IPS-18a (cell line): Measurements from ENCODE around the gene GSN.

Experiments used
- H3K27ac ChIP-seq: one replicate; pipeline ENCODE4 v1.5.1; 2013; ENCODE audit warnings: low read length
- H3K27me3 ChIP-seq: one replicate; pipeline ENCODE4 v1.6.1; 2013; ENCODE audit warnings: mild to moderate bottlenecking, low read length; ENCODE audit not compliant: control insufficient read depth, insufficient read depth
- H3K36me3 ChIP-seq: one replicate; pipeline ENCODE4 v1.6.1; 2013; ENCODE audit warnings: low read depth, low read length; ENCODE audit not compliant: control insufficient read depth
- H3K4me1 ChIP-seq: one replicate; pipeline ENCODE4 v1.6.1; 2013; ENCODE audit warnings: low read depth, low read length; ENCODE audit not compliant: control insufficient read depth
- H3K4me3 ChIP-seq: one replicate; pipeline ENCODE4 v1.5.1; 2013; ENCODE audit warnings: low read length
- H3K9ac ChIP-seq: one replicate; pipeline ENCODE4 v1.6.1; 2013; ENCODE audit warnings: mild to moderate bottlenecking, low read length, moderate library complexity
- H3K9me3 ChIP-seq: one replicate; pipeline ENCODE4 v1.6.1; 2013; ENCODE audit warnings: low read depth, low read length; ENCODE audit not compliant: control insufficient read depth

GSN gene

DNA sequence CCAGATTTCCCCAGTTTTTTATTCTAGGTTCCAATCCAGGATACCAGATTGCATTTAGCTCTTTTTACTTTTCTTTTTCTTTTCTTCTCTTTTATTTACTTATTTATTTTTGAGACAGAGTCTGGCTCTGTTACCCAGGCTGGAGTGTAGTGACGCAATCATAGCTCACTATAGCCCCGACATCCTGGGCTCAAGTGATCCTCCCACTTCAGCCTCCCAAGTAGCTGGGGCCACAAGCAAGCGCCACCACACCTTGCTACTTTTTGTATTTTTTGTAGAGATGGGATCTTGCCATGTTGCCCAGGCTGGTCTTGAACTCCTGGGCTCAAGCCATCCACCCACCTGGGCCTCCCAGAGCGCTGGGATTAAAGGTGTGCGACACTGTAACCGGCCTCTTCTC is 48.4 kb downstream of the GSN start:
- no peaks in the 10 kb centered on the region for H3K27me3 ChIP-seq
- no peaks in the 10 kb centered on the region for H3K4me1 ChIP-seq
- peaks cover 19% of the 10 kb centered on the region for H3K36me3 ChIP-seq
- H3K9me3 ChIP-seq, result no peaks in the 10 kb centered on the region
- H3K9ac ChIP-seq, result no peak overlapping the region
- H3K4me3 ChIP-seq, result no peak overlapping the region
- H3K27ac ChIP-seq, result no peak overlapping the region

- H3K4me1 ChIP-seq, result no peaks in the 10 kb centered on the region
- H3K27ac ChIP-seq, result no peak overlapping the region
- H3K36me3 ChIP-seq, result peaks cover 16% of the 10 kb centered on the region
- no peak overlapping the region for H3K4me3 ChIP-seq
- no peaks in the 10 kb centered on the region for H3K27me3 ChIP-seq
- no peak overlapping the region for H3K9ac ChIP-seq
- no peaks in the 10 kb centered on the region for H3K9me3 ChIP-seq
Measured at GRCh38 chr9:121316852-121317373, 49.0 kb downstream of the GSN start.

GRCh38 chr9:121317737-121318630 is 50.0 kb downstream of the GSN start:
- no peaks in the 10 kb centered on the region for H3K4me1 ChIP-seq

DNA sequence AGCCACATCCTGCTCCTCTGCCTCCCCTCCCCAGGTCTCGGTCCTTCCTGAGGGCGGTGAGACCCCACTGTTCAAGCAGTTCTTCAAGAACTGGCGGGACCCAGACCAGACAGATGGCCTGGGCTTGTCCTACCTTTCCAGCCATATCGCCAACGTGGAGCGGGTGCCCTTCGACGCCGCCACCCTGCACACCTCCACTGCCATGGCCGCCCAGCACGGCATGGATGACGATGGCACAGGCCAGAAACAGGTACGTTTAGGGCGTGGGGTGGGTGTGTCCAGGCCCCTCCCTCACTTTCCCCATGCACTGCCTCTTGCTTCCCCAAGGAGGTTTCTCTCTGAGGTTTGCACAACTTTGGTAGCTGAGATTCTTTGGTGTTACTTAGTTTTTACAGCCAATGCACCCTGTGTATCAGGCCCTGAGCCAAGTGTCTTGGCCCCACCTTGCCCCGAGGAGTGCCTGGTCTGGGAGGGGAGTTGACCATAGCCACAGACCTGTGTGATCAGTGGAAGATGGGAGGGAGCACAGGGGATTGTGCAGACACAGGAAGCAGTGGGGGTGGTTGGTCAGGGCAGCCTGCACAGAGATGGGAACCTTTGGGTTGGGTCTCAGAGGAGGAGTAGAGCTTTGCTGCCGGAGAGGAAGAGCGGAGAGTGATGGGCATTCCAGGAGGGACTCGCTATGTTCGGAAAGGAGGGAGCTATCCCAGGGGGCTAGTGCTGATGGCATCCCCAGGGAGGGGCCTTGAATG is 50.8 kb downstream of the GSN start:
- H3K27ac ChIP-seq, result no peak overlapping the region
- no peak overlapping the region for H3K4me3 ChIP-seq
- H3K4me1 ChIP-seq, result no peaks in the 10 kb centered on the region
- no peaks in the 10 kb centered on the region for H3K27me3 ChIP-seq
- no peak overlapping the region for H3K9ac ChIP-seq
- H3K9me3 ChIP-seq, result no peaks in the 10 kb centered on the region
- peaks cover 15% of the 10 kb centered on the region for H3K36me3 ChIP-seq

More at GRCh38 chr9:121317737-121318630, 50.0 kb downstream of the GSN start:
- H3K4me3 ChIP-seq, result no peak overlapping the region
- H3K9me3 ChIP-seq, result no peaks in the 10 kb centered on the region
- H3K9ac ChIP-seq, result no peak overlapping the region
- H3K27ac ChIP-seq, result no peak overlapping the region
- H3K27me3 ChIP-seq, result no peaks in the 10 kb centered on the region
- H3K36me3 ChIP-seq, result peaks cover 16% of the 10 kb centered on the region

- no peak overlapping the region for H3K9ac ChIP-seq
- H3K27me3 ChIP-seq, result no peaks in the 10 kb centered on the region
- H3K36me3 ChIP-seq, result peaks cover 16% of the 10 kb centered on the region
- no peaks in the 10 kb centered on the region for H3K9me3 ChIP-seq
- H3K4me1 ChIP-seq, result no peaks in the 10 kb centered on the region
- H3K4me3 ChIP-seq, result no peak overlapping the region
- H3K27ac ChIP-seq, result no peak overlapping the region
Measured at GRCh38 chr9:121319383-121319780, 51.4 kb downstream of the GSN start.

DNA sequence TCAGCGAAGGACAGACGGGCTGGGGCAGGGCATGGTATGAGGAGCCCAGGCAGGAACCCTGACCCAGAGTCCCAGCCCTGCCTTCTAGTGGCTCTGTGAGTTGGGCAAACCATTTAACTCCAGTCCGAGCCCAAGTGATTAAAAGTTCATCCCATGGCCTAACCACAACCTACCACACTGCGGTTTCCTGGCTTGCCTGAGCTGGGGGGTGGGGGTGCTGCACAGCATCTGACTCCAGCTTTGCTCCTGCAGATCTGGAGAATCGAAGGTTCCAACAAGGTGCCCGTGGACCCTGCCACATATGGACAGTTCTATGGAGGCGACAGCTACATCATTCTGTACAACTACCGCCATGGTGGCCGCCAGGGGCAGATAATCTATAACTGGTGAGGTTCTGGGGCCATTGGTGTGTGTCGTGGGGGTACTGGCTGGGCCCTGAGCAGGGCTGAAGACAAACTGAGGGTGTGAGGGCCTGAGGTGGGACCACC is 53.1 kb downstream of the GSN start:
- Histone ChIP-seq H3K9me3 (no peaks in the 10 kb centered on the region), H3K9ac (no peak overlapping the region), H3K4me1 (no peaks in the 10 kb centered on the region), H3K27ac (no peak overlapping the region), H3K27me3 (no peaks in the 10 kb centered on the region), H3K36me3 (peaks cover 22% of the 10 kb centered on the region), H3K4me3 (no peak overlapping the region)

DNA sequence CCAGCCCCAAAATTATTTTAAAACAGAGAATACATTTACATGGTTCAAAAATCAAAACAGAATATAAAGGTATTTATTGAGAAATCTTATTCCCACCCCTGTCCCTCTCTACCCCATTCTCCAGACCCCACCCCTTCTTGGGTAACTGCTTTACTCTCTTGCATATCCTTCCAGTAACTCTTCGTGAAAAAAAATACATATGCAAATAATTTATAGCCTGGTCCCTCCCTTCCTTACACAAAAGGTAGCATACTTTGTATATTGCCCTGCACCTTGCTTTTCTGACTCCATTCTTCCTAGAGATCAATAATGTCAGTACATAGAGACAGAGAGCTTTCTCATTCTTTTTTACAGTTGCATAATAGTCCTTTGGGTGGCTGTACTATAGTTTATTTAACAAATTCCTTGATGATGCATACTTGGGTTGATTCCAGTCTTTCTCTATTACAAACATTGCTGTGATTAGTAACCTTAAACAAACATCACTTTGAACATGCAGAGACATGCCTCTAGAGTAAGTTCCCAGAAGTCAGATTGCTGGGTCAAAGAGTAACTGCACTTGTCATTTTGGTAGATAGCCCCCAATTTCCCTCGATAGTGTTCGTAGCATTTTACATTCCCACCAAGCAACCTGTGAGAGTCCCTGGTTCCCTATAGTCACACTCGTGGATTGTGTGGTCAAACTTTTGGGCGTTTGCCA is 54.2 kb downstream of the GSN start:
- H3K36me3 ChIP-seq, result peaks cover 25% of the 10 kb centered on the region
- no peak overlapping the region for H3K9ac ChIP-seq
- no peaks in the 10 kb centered on the region for H3K4me1 ChIP-seq
- no peak overlapping the region for H3K27ac ChIP-seq
- H3K4me3 ChIP-seq, result no peak overlapping the region
- no peaks in the 10 kb centered on the region for H3K9me3 ChIP-seq
- no peaks in the 10 kb centered on the region for H3K27me3 ChIP-seq

DNA sequence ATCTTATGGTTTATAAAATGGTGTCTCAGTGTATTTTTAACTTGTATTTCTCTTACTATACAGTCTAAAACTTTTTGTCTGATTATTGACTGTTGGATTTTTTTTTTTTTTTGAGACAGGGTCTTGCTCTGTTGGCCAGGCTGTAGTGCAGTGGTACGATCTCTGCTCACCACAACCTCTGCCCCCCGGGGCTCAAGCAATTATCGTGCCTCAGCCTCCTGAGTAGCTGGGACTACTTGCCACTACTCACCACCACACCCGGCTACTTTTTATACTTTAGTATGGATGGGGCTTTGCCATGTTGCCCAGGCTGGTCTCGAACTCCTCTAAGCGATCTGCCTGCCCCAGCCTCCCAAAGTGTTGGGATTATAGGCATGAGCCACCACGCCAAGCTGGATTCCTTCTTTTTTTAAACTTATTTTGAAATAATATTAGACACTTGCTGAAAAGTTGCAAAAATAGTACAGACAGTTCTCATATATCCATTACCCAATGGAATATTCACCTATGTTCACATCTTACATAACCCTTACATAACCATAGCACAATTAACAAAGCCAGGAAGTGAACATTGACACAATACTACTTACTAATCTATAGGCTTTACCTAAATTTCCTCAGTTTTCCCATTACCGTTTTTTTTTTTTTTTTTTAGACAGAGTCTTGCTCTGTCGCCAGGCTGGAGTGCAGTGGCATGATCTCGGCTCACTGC is 54.9 kb downstream of the GSN start:
- no peaks in the 10 kb centered on the region for H3K27me3 ChIP-seq
- H3K36me3 ChIP-seq, result peaks cover 19% of the 10 kb centered on the region
- no peaks in the 10 kb centered on the region for H3K9me3 ChIP-seq
- no peak overlapping the region for H3K27ac ChIP-seq
- H3K4me3 ChIP-seq, result no peak overlapping the region
- no peaks in the 10 kb centered on the region for H3K4me1 ChIP-seq
- no peak overlapping the region for H3K9ac ChIP-seq

DNA sequence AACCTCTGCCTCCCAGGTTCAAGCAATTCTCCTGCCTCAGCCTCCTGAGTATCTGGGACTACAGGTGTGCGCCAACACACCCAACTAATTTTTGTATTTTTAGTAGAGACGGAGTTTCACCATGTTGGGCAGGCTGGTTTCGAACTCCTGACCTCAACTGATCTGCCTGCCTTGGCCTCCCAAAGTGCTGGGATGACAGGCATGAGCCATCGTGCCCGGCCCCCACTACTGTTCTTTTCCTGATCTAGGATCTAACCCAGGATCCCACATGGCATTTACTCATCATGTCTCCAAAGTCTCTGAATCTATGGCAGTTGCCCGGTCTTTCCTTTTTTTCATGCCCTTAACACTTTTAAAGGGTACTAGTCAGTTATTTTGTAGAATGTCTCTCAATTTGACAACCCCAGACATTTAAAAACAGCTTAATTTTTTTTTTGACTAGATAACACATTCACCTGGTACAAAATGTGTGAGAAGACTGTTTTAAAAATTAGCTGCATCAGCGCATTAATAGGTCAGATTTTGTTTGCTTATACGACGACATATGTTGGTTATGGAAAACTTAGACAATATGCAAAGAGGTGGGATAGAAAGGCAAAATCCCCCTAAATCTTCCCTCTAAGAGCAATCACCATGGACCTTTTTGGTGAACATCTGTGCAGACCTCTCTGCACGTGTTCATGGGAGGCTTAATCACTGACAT is 55.6 kb downstream of the GSN start:
- Histone ChIP-seq H3K9me3 (no peaks in the 10 kb centered on the region), H3K9ac (no peak overlapping the region), H3K27ac (no peak overlapping the region), H3K36me3 (peaks cover 19% of the 10 kb centered on the region), H3K27me3 (no peaks in the 10 kb centered on the region), H3K4me1 (no peaks in the 10 kb centered on the region), H3K4me3 (no peak overlapping the region)

GRCh38 chr9:121324316-121324715 is 56.4 kb downstream of the GSN start:
- Histone ChIP-seq H3K4me3 (no peak overlapping the region), H3K9ac (no peak overlapping the region), H3K9me3 (no peaks in the 10 kb centered on the region), H3K27me3 (no peaks in the 10 kb centered on the region), H3K4me1 (no peaks in the 10 kb centered on the region), H3K36me3 (peaks cover 23% of the 10 kb centered on the region), H3K27ac (no peak overlapping the region)
